Measurements from ENCODE around the gene LY6G5C.

Gene LY6G5C

DNA sequence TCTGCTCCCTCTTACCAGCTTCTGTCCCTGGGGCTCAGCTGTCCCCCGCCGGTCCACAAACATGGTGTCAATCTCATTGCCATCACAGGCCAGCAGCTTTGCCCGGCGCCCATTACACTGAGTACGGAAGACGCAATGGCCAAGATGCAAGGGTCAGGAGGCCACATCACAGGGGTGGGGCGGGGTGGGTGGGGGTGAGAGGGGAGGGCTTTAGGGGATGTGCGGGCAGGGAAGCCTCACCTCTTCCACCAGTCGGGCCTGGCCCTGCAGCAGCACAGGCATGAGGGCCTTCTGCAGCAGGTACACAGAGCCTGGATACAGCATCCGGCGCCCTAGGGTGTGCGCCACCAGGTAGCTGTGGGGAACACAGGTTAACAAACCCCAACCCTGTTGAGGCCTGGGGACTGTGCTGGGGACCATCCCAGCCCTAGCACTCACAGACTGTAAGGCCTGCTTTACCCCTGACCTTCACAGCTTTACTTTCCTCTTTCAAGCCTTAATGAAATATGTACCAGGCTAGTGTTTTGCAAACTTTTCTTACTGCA lies 10.8 kb upstream of the LY6G5C start:
- no peak overlapping the region for H3K4me3 ChIP-seq (ENCODE audit: low read depth, low read length)

DNA sequence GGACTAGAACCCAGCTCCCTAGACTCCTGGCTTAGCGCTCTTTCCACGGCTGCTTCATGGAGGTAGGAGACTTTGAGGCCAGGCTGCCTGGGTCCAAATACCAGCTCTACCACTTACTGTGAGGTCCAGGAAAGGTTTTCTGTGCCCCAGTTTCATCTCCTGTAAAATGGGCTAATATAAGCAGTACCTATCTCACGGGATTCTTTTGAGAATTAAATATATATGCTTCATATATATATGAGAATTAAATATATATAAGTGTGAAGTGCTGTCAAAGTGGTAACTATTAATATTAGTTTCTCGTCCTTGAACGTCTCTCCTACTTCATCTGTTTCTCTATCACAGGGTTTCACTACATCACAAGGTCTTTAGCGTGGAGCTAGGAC lies 10.2 kb upstream of the LY6G5C start:
- H3K4me3 ChIP-seq (ENCODE audit: low read depth, low read length) = no peak overlapping the region

DNA sequence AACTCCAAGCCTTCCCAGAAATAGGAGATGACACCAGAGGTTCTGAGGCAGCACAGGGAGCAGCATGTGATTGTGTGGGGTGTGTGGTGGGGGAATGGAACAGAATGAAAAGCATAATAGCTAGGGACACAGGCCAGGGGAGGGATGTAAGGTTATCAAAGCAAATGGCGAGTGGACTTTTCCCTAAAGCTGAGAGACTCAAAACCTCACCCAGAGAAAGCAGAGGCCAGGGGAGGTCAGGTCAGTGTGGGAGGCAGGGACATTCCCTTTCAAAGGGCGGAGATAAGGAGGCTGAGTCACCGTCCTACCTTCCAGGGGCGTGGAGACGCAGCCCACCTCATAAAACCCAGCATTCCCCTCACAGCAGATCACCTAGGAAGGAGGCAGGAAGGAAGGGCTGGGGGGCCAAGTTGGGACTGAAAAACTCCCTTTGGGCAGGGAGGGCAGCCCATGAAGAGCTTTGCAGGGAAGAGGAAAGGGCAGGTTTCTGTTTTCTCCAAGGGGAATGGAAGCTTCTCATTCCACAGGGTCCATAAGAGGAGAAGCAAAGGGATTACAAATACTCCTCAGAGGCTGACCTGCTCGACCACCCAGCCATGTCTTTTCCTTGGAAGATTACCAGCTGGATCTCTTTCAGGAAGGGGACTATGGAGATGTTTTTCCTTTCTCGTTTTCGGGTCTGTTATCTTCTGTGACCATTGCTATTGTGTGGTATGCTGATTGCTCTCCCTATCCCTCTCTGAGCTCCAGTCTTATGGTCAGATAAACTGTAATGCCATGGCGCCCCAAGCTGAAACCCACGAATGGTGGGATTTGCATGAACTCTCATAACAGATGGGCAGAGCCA lies 9.6 kb upstream of the LY6G5C start:
- no peak overlapping the region for H3K4me3 ChIP-seq (ENCODE audit: low read depth, low read length)

DNA sequence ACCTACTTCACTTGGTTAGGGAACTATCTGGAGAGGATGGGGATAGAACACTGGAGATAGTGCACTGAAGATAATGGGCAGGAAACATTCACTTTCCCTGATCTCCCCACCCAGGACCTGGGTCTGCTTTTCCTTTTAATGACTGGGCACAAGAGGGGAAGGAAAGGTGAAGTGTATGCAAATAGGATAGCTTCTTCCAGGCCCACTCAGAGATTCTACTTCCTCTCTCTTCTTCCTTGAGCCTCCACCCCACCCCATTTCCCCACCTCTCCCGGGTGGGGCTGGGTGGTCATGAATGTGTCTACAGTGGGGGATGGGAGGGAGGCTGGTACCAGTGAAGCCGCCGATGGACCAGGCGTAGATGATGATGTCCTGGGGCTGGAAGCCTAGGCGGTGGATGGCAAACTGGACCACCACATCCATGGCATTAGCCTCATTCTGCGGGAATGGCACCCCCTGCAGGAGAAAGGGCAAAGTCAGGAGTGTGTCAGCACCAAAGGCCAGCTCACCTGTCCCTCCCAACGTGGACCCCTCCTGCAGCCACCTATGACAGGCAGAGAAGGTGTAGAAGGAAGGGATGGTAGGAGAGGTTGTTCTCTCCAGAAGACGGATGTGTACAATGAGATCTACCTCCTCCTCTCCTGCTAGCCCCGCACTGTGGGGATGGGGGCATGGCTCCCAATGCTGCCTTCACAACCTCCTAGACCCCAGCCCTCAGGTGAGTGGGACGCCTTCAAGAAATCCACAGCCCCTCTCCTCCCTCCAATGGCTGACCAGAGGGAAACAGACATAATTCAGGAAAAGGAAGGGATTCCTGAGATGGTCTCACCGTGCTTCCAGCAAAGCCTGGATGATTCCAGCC lies 8.6 kb upstream of the LY6G5C start:
- no peak overlapping the region for H3K4me3 ChIP-seq (ENCODE audit: low read depth, low read length)

DNA sequence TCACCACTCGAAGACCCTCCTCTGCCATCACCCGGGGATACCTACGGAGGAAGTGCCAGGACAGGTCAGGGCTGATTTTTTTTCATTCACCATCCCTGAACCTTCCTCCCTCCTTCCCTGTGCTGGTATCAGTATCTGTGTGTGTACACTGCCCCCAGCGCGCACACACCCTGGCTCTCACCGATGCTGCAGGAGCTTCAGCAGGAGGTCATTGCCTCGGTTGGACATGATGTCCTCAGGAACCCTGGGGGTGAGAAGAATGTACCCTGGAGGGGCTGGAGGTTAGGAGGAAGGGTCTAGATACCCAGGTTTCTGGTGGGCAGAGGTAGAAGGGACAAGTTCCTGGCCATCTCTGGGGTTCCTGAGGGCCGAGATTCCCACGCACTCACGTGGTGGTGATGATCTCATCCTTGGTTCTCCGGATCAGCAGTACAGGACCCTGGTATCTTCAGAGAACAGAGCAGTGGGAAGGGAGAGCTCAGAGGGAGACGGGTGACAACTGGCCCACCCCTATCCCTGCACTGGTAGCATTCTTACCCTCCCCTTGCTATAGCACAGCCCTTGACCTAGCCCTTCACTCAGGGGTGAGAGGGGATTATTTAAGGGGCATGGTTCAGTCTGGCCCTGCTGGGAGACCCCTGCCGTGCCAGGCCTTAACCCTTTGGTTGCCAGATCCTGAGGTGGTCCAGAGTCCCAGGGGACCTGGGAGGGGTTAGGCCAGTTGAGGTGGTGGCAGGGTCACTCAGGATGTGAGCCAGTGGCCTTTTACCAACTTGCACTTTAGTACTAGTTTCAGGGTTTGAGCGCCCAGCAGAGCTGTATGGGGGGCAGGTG lies 7.2 kb upstream of the LY6G5C start:
- no peak overlapping the region for H3K4me3 ChIP-seq (ENCODE audit: low read depth, low read length)

DNA sequence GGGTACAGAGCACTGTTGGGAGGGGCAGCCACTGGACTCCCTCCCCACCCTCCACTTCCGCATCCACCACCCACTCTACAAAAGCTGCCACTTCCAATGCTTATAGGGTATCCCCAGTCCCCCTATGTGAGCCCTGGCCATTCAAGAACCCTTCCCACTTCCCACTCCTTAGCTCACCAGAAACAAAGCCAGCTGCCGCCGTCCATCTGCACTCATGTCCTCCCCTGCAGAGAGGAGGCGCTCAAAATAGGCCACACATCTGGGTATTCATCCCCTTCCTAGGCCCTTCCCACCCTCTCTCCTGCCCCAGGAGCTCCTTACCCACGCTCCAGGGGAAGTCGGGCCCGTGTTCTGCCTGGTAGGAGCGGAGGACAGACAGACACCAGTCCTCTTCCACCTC lies 6.5 kb upstream of the LY6G5C start:
- H3K4me3 ChIP-seq (ENCODE audit: low read depth, low read length) = no peak overlapping the region

DNA sequence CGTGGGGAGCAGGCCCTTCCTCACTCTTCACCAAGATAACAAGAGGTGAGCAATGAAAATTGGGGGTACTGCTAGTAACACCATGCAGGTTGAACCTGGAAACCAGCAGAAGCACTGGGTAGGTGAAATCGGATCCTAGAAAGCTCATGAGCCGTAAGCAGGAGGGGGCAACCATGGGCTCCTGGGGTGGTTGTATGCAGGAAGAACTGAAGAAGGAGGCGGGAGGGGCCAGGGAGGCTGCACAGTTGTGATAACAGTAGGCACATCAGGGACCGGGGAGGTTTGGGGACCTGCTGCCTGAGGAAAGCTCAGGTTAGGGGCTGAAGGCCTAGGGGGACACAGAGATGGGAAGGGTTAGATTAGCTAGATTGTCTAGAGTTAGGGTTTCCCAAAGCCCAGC lies 5.6 kb upstream of the LY6G5C start:
- H3K4me3 ChIP-seq (ENCODE audit: low read depth, low read length) = no peak overlapping the region

DNA sequence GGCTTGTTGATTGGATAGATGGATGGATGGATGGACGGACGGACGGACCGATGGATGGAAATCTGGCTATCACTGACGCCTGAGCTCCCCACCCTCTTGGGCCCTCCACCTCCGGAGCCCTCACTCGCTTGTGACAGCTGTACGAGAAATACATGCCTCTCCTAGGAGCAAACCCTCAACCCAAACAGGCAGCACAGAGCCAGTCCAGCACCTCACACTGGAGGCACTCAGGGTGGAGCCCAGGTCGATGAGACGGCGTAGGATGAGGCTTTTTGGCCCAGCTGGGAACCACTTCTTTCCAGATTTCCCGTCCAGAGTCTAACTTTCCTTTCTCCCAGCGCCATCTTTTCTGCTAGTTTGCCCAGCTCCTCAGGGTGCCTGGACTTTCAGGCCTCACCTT lies 2.7 kb upstream of the LY6G5C start:
- H3K4me3 ChIP-seq (ENCODE audit: low read depth, low read length) = peak overlapping the region; percentile 38

DNA sequence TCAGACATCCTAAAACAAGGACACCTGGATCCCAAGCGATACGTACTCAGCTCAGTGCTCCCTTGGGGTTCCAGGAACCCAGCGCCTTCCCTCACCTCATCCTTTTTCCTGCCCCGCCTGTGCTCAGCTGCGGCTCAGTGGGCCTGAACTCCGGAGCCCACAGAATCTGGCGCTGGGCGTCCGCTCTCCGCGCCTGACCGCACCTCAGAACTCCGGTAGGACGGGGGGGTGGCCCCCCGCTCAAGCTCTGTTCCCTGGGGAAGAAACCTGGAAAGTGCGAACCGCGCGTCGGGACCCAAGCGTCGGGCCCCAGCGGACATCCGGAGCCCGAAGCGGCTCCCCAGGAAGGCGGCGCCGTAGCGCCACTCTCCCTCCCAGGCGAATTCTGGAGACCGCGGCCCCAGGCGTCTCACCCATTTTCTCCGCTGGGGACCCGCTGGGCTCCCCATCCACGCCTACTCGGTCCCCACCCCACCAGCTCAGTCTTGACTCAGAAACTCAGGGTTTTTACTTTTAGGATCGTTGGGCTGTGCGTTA lies 336 bp upstream of the LY6G5C start:
- H3K4me3 ChIP-seq (ENCODE audit: low read depth, low read length) = peak overlapping the region; percentile 13

DNA sequence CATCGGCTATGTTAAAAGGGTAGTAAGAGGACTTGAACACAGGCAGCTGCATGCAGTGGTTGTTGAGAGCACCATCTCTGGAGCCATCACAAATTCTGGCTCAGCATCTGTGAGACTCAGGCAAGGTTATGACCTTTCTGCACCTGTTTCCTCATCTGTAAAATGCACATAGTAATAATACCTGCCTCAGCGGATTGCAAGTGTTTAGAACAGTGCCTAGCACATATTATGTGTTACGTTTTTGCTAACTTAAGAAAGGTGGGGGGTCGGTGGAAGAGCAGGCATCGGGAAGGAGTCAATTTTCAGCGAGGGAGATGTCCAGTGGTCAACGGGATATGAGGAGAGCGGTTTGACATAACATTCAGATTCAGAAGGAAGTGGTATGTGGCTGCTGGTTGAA lies 2.9 kb downstream of the LY6G5C start:
- H3K4me3 ChIP-seq (ENCODE audit: low read depth, low read length) = no peak overlapping the region

DNA sequence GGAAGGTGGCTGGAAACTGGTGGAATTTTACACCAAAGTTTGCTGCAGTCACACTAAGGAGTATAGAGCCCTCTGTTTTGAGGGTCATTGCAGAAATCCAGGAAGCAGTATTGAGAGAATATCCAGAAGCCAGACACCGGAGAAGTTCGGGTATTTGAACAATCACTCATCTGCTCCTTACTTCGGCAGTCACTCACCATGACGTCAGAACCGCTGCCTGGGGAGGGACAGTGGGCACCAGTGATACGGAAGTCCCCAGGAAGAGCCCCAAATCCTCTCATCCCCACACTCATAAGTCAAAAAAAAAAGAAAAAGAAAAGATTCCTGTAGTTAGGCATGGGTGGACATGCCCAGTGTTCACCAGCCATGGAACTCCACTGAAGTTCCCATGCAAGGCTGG lies 4.0 kb downstream of the LY6G5C start:
- no peak overlapping the region for H3K4me3 ChIP-seq (ENCODE audit: low read depth, low read length)

DNA sequence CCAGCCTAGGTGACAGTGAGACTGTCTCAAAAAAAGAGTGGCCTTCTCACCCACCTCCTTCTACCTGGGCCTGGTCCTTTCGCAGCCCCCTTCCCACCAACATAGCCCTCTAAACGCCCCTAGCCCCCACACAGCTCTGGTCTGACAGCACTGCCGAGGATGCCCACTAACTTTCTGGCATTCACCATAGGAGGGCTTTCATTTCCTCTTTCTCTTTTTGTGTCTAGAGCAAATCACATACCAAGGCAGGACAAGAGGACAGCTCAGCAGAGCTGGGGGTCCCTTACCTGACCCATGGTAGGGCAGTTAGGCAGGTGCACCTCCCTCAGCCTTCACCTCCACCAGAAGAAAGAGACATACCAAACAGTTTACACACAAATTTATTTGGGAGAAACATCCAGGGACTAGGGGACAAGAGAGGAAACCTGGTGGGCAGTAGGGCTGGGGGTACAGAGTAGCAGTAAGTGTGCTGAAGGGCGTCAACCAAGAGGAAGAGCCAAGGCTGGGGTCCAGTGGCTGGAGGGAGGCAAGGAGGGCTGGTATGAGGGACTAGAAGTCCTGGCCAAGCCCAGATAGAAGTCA lies 4.5 kb downstream of the LY6G5C start:
- no peak overlapping the region for H3K4me3 ChIP-seq (ENCODE audit: low read depth, low read length)

DNA sequence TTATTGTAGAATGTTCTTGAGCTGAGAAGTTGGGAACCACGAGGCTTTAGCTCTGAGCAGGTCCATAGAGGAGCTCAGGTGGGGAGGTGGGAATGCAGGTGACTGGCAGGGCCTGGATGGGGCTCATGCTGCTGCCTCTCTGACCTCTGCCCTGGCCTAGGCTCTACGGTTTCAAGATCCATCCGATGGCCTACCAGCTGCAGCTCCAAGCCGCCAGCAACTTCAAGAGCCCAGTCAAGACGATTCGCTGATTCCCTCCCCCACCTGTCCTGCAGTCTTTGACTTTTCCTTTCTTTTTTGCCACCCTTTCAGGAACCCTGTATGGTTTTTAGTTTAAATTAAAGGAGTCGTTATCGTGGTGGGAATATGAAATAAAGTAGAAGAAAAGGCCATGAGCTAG lies 11.2 kb downstream of the LY6G5C start, which contains the start of gene LY6G5B:
LY6G5B (plus strand) TSS at position 301 of the 400 bp plus-strand sequence. CDS start 975 bp downstream, outside the sequence.
- H3K4me3 ChIP-seq (ENCODE audit: low read depth, low read length) = no peak within 1 kb of the TSS

DNA sequence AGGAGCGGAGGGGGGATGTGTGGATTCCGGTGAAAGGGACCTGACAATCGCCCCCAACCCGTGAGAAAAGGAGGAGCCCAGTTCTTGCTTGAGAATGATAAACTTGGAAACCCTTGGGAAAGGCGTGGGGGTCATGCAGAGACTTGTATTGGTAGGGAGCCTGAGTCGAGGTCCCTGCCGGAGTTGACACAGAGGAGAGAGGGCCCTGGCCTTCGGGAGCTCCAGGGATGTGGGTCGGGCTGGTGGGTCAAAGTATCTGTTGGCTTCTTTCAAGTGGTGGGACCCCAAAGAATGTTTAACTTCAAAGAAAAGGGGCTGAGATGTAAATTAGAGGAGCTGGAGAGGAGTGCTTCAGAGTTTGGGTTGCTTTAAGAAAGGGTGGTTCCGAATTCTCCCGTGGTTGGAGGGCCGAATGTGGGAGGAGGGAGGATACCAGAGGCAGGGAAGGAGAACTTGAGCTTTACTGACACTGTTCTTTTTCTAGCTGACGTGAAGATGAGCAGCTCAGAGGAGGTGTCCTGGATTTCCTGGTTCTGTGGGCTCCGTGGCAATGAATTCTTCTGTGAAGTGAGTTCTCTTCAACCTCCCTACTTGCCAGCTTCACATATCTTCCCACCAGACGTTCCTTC lies 14.4 kb downstream of the LY6G5C start:
- H3K4me3 ChIP-seq (ENCODE audit: low read depth, low read length) = peak overlapping the region; percentile 94

DNA sequence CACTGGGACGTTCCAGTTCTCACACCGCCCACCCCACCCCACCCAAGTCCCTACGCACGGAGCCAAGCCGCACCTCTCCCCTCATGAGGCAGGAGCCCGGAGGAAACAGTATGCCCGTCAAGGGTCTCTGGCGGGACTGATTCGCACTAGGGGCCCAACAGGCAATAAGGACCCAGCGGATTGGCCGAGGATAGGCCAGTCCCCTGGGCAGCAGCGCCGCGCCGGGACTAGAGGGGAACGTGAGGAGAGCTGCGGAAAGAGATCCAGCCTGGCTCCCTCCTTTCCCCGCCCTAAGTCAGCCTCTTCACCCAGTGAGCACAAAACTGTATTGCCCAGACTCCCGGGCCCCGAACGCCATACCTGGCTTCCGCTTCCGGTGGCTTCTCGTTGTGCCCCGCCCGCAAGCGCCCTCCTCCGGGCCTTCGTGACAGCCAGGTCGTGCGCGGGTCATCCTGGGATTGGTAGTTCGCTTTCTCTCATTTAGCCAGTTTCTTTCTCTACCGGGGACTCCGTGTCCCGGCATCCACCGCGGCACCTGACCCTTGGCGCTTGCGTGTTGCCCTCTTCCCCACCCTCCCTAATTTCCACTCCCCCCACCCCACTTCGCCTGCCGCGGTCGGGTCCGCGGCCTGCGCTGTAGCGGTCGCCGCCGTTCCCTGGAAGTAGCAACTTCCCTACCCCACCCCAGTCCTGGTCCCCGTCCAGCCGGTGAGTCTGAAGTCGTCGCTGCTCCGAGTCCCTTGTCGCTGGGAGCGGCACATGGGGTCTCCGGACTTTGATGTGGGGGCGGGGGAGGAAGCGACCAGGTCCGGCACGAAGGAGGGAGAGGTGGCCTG lies 15.1 kb downstream of the LY6G5C start, which contains the start of gene CSNK2B:
CSNK2B (plus strand) TSS at position 580 of the 836 bp plus-strand sequence. CDS start 752 bp downstream, outside the sequence.
- peak within 1 kb of the TSS; percentile 94 for H3K4me3 ChIP-seq (ENCODE audit: low read depth, low read length)

DNA sequence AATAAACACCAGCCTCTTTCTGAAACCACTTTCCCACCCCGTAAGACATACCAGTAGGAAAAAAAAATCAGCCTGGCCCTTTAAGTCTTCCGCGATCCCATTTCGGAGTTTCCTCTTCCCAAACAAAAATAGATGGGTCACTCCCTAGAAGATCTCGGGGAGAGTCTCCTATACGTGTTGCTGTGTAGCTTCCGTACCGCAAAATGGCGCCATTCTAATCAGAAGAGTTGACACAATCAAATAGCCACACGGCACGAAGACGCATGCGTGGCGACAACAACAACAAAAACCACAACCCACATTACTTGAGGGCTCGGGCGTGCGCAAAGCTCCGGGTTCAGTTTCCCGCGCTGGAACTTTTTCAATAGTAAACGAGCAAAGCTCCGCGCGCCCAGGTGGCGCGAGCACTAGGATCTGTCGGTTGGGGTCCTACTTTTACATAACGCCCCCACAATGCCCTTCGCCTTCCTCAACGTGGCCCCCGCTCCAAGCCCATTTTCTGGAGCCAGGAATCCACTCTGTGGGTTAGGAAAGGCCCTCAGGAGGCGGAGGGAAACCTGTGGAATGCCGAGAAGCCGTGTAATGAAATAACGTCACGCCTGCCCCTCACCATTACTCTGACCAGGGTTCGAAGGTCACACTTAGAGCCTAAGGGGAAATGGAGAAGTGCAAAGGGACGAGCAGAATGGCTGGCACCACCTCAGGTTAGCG lies 15.9 kb downstream of the LY6G5C start, which contains the start of gene GPANK1:
GPANK1 (minus strand) TSS at position 208 of the 711 bp plus-strand sequence. CDS start 519 bp downstream, outside the sequence.
- H3K4me3 ChIP-seq (ENCODE audit: low read depth, low read length) = peak within 1 kb of the TSS; percentile 94

DNA sequence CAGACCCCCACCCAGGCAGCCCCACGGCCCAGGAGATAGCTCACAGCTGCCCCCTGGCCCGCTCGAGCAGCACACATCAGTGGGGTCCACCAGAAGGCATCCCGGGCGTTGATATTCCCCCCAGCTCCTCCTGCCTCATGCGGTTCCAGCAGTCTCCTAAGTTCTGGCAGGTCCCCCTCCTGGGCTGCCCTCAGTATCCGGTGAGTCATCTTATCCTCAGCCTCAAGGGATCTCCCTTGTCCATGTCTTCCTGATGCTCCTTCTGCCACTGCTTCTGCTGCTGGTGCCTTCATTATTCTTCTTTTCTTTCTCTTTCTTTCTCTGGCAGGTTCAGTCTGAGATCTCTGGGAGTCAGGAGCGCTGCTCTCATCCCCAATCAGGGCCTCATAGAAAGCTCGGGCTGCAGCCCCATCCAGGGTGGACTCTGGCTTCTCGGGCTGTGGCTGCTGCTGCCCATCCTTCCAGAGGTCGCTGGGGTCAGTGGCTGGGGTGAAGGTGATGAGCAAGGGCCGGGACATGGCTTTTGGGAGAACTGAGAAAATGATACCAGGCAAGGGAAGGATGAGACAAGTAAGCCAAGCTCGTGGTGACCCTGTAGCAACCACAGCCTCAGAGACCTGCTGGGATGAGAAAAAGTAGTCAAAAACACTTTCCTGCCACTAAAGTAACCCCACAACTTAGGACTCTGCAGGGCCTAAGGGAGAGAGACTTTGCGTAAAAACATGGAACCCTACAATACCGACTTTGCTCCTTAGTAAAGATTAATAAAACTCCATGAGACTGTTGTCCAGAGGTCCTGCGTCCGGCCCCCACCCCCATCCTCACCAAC lies 16.7 kb downstream of the LY6G5C start:
- peak overlapping the region; percentile 94 for H3K4me3 ChIP-seq (ENCODE audit: low read depth, low read length)

Measured in iPS-11a (cell line).